ENCODE data around the gene PCDHA5. TPM values are rescaled to one million over a fixed set of nuclear protein-coding genes. Genes with fewer than 3 reads are reported as not detected.
A peak's percentile ranks its signal among the peaks of the same experiment; 100 is the strongest.

The PCDHA5 gene
- polyA plus RNA-seq (0.01 TPM in 1 of 3 replicates, not detected in the others), polyA minus RNA-seq (not detected in 3 replicates)
- polyA plus RNA-seq (2011; ENCODE audit: low read depth): not detected
- not detected in 2 replicates for polyA plus RNA-seq (2011; cell fraction: cytosol; rRNA removed)
- not detected in 2 replicates for polyA plus RNA-seq (2011; cell fraction: nucleus; rRNA removed)
- not detected in 2 replicates for polyA plus RNA-seq (2012; ENCODE audit: low replicate concordance)
- polyA minus RNA-seq (2011; cell fraction: cytosol; rRNA and poly(A)+ RNA removed): not detected
- 0.11 and 0.16 TPM in 2 replicates for polyA minus RNA-seq (2011; cell fraction: nucleus; rRNA and poly(A)+ RNA removed)

DNA sequence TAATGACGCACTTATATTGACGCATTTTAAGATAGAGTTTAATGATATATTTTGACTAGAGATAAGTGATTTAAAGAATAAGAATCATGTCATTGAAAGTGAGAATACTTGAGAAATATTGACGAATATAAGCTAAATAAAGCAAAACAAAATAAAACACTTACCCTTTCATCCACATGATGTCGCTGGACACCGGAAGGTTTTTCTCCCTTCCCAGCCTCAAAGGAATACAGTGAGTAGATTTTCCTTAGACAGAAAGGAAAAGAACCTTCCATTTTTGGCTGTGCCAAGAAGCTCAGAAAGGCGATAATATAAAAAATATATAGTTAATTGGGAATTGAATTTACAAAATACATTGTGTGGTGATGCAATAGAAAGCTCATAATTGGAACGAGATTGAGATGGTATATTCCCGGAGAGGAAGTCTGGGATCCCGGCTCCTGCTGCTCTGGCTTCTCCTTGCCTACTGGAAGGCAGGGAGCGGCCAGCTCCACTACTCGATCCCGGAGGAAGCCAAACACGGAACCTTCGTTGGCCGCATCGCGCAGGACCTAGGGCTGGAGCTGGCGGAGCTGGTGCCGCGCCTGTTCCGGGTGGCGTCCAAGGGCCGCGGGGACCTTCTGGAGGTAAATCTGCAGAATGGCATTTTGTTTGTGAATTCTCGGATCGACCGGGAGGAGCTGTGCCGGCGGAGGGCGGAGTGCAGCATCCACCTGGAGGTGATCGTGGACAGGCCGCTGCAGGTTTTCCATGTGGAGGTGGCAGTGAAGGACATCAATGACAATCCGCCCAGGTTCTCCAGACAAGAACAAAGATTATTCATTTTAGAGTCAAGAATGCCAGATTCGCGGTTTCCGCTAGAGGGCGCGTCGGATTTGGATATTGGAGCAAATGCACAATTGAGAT lies at the start of gene PCDHA5:
Gene PCDHA5 (plus strand): TSS at position 239 of the 906 bp plus-strand sequence.
- H4K20me1 ChIP-seq (ENCODE audit: control insufficient read depth, extremely low read depth, insufficient read depth, low read length): no peaks in the 10 kb centered on the region
- no peaks in the 10 kb centered on the region for H3K4me1 ChIP-seq (ENCODE audit: control insufficient read depth, extremely low read depth, insufficient read depth, low read length)
- no peak within 1 kb of the TSS for H2AFZ ChIP-seq (ENCODE audit: control insufficient read depth, low read length)
- no peaks in the 10 kb centered on the region for H3K9me1 ChIP-seq (ENCODE audit: control insufficient read depth, extremely low read depth, insufficient read depth, low read length)
- TF ChIP-seq CTCF (optimal IDR thresholded peaks at IDR 0.05 in 1 of 3, IDR thresholded peaks at IDR 0.05 in 1 of 3, conservative IDR thresholded peaks at IDR 0.05 in 1 of 3; ENCODE audit: extremely low read depth in 1 of 3, insufficient read depth in 2 of 3, low read length in 3 of 3) (peak; percentile 23 to 37 (median 34)), EZH2 (IDR thresholded peaks at IDR 0.05; ENCODE audit: low read length) (no peak)
- no peak for FAIRE-seq
- peaks cover 9% of the 10 kb centered on the region for H3K9me3 ChIP-seq (ENCODE audit: control insufficient read depth, low read depth, low read length)
- no peaks in the 10 kb centered on the region for H3K79me2 ChIP-seq (ENCODE audit: control insufficient read depth, insufficient read depth, low read length)
- no peak within 1 kb of the TSS for H3K4me3 ChIP-seq (ENCODE audit: control insufficient read depth in 2 of 3, extremely low read depth in 1 of 3, insufficient read depth in 2 of 3, low read depth in 1 of 3, low read length in 3 of 3)
- H3K4me2 ChIP-seq (ENCODE audit: control insufficient read depth, extremely low read depth, insufficient read depth, low read depth, low read length): no peak within 1 kb of the TSS
- H3K36me3 ChIP-seq (ENCODE audit: control insufficient read depth in 2 of 2, extremely low read depth in 1 of 2, insufficient read depth in 2 of 2, low read length in 2 of 2): no peaks in the 10 kb centered on the region
- dilution Hi-C loops (cut with MboI; ENCODE audit: extremely low pct_ligation_motif_present, low sequenced_read_pairs): no loop called here
- DNase-seq (ENCODE audit: low read depth, low spot score): no peak
- H3K9ac ChIP-seq (ENCODE audit: control insufficient read depth, extremely low read depth, insufficient read depth, low read length): no peak within 1 kb of the TSS
- no peak within 1 kb of the TSS for H3K27ac ChIP-seq (ENCODE audit: control insufficient read depth, insufficient read depth, low read length)
- H3K27me3 ChIP-seq (ENCODE audit: control insufficient read depth, extremely low read depth, insufficient read depth, low read length): no peaks in the 10 kb centered on the region

- Histone ChIP-seq H3K4me3 (ENCODE audit: control insufficient read depth in 2 of 3, extremely low read depth in 1 of 3, insufficient read depth in 2 of 3, low read depth in 1 of 3, low read length in 3 of 3) (no peak overlapping the region), H3K36me3 (ENCODE audit: control insufficient read depth in 2 of 2, extremely low read depth in 1 of 2, insufficient read depth in 2 of 2, low read length in 2 of 2) (no peaks in the 10 kb centered on the region), H2AFZ (ENCODE audit: control insufficient read depth, low read length) (no peak overlapping the region), H3K9ac (ENCODE audit: control insufficient read depth, extremely low read depth, insufficient read depth, low read length) (no peak overlapping the region), H3K27ac (ENCODE audit: control insufficient read depth, insufficient read depth, low read length) (no peak overlapping the region), H4K20me1 (ENCODE audit: control insufficient read depth, extremely low read depth, insufficient read depth, low read length) (no peaks in the 10 kb centered on the region), H3K27me3 (ENCODE audit: control insufficient read depth, extremely low read depth, insufficient read depth, low read length) (no peaks in the 10 kb centered on the region), H3K4me2 (ENCODE audit: control insufficient read depth, extremely low read depth, insufficient read depth, low read depth, low read length) (no peak overlapping the region), H3K4me1 (ENCODE audit: control insufficient read depth, extremely low read depth, insufficient read depth, low read length) (no peaks in the 10 kb centered on the region), H3K79me2 (ENCODE audit: control insufficient read depth, insufficient read depth, low read length) (no peaks in the 10 kb centered on the region), H3K9me1 (ENCODE audit: control insufficient read depth, extremely low read depth, insufficient read depth, low read length) (no peaks in the 10 kb centered on the region), H3K9me3 (ENCODE audit: control insufficient read depth, low read depth, low read length) (peaks cover 3% of the 10 kb centered on the region)
- FAIRE-seq: no peak
- no peak for DNase-seq (ENCODE audit: low read depth, low spot score)
- TF ChIP-seq EZH2 (IDR thresholded peaks at IDR 0.05; ENCODE audit: low read length): no peak
- TF ChIP-seq CTCF (optimal IDR thresholded peaks at IDR 0.05 in 1 of 3, IDR thresholded peaks at IDR 0.05 in 1 of 3, conservative IDR thresholded peaks at IDR 0.05 in 1 of 3; ENCODE audit: extremely low read depth in 1 of 3, insufficient read depth in 2 of 3, low read length in 3 of 3): no peak
- dilution Hi-C loops (cut with MboI; ENCODE audit: extremely low pct_ligation_motif_present, low sequenced_read_pairs): no loop called here
These were observed 40.9 kb upstream of the PCDHA5 start for GRCh38 chr5:140780512-140780911.

Measured in keratinocyte (primary cell).